Colonic mucosa (tissue), 4 donors: ENCODE data around the gene TP53RK. TPM values are rescaled to one million over a fixed set of nuclear protein-coding genes. Genes with fewer than 3 reads are reported as not detected.

Experiments used
- DNase-seq: peaks from one replicate; pipeline ENCODE4 v3.0.0-alpha.2; 2020
- H3K27ac ChIP-seq: fragments of 200-600 bp; one replicate; pipeline ENCODE4 v1.8.0; 2021
- H3K27me3 ChIP-seq: fragments of 200-600 bp; one replicate; pipeline ENCODE4 v1.8.0; 2021
- H3K36me3 ChIP-seq: fragments of 200-600 bp; one replicate; pipeline ENCODE4 v1.8.0; 2021
- H3K4me1 ChIP-seq: fragments of 200-600 bp; one replicate; pipeline ENCODE4 v1.8.0; 2021; ENCODE audit warnings: mild to moderate bottlenecking
- H3K4me3 ChIP-seq: fragments of 200-600 bp; one replicate; pipeline ENCODE4 v1.8.0; 2021
- H3K9ac ChIP-seq, 2 donors: one replicate each; pipeline ENCODE4 v1.7.0; 2013; ENCODE audit warnings: control low read depth in 2 of 2, low read depth in 2 of 2, low read length in 2 of 2
- H3K9me3 ChIP-seq: fragments of 200-600 bp; one replicate; pipeline ENCODE4 v1.8.0; 2021
- CTCF ChIP-seq: fragments of 200-600 bp; IDR thresholded peaks from one replicate; pipeline ENCODE4 v1.8.0; 2022; ENCODE audit warnings: antibody characterized with exemption, mild to moderate bottlenecking
- intact Hi-C: fragments of 100-400 bp; cut with DNase I; formaldehyde crosslinking; loops from one replicate; pipeline ENCODE4 v1.14.1; 2022
- total RNA-seq, 2 donors: library from RNA; stranded (reverse); fragmentation: NEBNext Ultra II Directional in 1 of 2; extraction: Animal tissue kit (Norgen Biotek cat#: 25700) in 1 of 2; gene quantifications; one replicate each; pipeline ENCODE4 v1.2.1, GENCODE V29; 2021
- donor health status: healthy.
- donor health status: DM: no; HTN: no; CAD: no.
- donor health status: DM: no; HTN: no; CAD: no.

Gene TP53RK
- total RNA-seq, 2 donors from 2014 or later, result 9.2 to 11.1 TPM

GRCh38 chr20:46636514-46636913 lies 52.7 kb downstream of the TP53RK start:
- Histone ChIP-seq H3K9ac (no peak overlapping the region), H3K4me3 (no peak overlapping the region), H3K9me3 (no peaks in the 10 kb centered on the region), H3K27me3 (no peaks in the 10 kb centered on the region), H3K27ac (no peak overlapping the region), H3K4me1 (no peaks in the 10 kb centered on the region), H3K36me3 (no peaks in the 10 kb centered on the region)
- intact Hi-C loops, result no loop called here
- DNase-seq, result no peak
- TF ChIP-seq CTCF, result no peak

GRCh38 chr20:46635514-46636136 lies 53.6 kb downstream of the TP53RK start:
- no peaks in the 10 kb centered on the region for H3K4me1 ChIP-seq
- no peak overlapping the region for H3K4me3 ChIP-seq
- no peaks in the 10 kb centered on the region for H3K36me3 ChIP-seq
- H3K9ac ChIP-seq, result no peak overlapping the region
- no peaks in the 10 kb centered on the region for H3K27me3 ChIP-seq
- no peak overlapping the region for H3K27ac ChIP-seq
- intact Hi-C loops, result no loop called here
- TF ChIP-seq CTCF, result no peak
- no peak for DNase-seq
- no peaks in the 10 kb centered on the region for H3K9me3 ChIP-seq

GRCh38 chr20:46634528-46634927 lies 54.7 kb downstream of the TP53RK start:
- no peak overlapping the region for H3K4me3 ChIP-seq
- no peaks in the 10 kb centered on the region for H3K4me1 ChIP-seq
- no peaks in the 10 kb centered on the region for H3K9me3 ChIP-seq
- H3K9ac ChIP-seq, result no peak overlapping the region
- intact Hi-C loops, result no loop called here
- TF ChIP-seq CTCF, result no peak
- DNase-seq, result no peak
- H3K36me3 ChIP-seq, result no peaks in the 10 kb centered on the region
- no peaks in the 10 kb centered on the region for H3K27me3 ChIP-seq
- no peak overlapping the region for H3K27ac ChIP-seq

Other genes starting within 250 kb of the TP53RK start
- gene ZNF334, start 175.9 kb downstream of the TP53RK start, total RNA-seq, result 1 to 10 TPM; 1.3 to 1.6 TPM
- not detected for gene OCSTAMP, start 138.8 kb downstream of the TP53RK start, total RNA-seq
- gene SLC13A3, start 38.0 kb downstream of the TP53RK start, total RNA-seq, result under 1 TPM; 0.08 to 0.25 TPM
- gene SLC2A10, start 20.2 kb upstream of the TP53RK start, total RNA-seq, result 10 to 100 TPM; 28.3 to 43.6 TPM
- 10 to 100 TPM in 1 of 2 donors, 1 to 10 TPM in 1; 8.9 to 16.8 TPM for gene EYA2, start 205.4 kb upstream of the TP53RK start, total RNA-seq